Measurements from ENCODE around the gene IFIH1. TPM values are rescaled to one million over a fixed set of nuclear protein-coding genes. Genes with fewer than 3 reads are reported as not detected.

Gene IFIH1
- total RNA-seq, 2 experiments from 2014 or later = 37.3 to 37.6 TPM

Other genes starting within 250 kb of the IFIH1 start
- gene DPP4, start 244.5 kb downstream of the IFIH1 start, total RNA-seq = 100 to 1,000 TPM; 158 TPM
- gene GCG, start 166.4 kb downstream of the IFIH1 start, total RNA-seq = not detected
- gene FAP, start 75.2 kb downstream of the IFIH1 start, total RNA-seq = not detected
- 10 to 100 TPM; 13.1 to 13.7 TPM for gene GCA, start 25.4 kb upstream of the IFIH1 start, total RNA-seq